GM18858 (cell line): ENCODE results near the gene KIF1B.

Experiments used
- ATAC-seq: cut with Tn5 transposase; IDR thresholded peaks from one replicate; pipeline ENCODE4 v1.9.1; 2021; ENCODE audit not compliant: unreplicated experiment

The KIF1B gene

GRCh38 chr1:10209905-10210810 lies at the start of gene KIF1B:
Gene KIF1B (plus strand): TSS chr1:10210570. CDS start chr1:10232329, 21,759 bp downstream.
- peak; percentile 94 for ATAC-seq

GRCh38 chr1:10160907-10161490 lies 49.4 kb upstream of the KIF1B start:
- ATAC-seq = no peak

- ATAC-seq = no peak
These were observed 48.7 kb upstream of the KIF1B start for GRCh38 chr1:10161541-10162290.

- no peak for ATAC-seq
These were observed 41.4 kb upstream of the KIF1B start for GRCh38 chr1:10168912-10169514.

GRCh38 chr1:10170239-10170574 lies 40.2 kb upstream of the KIF1B start:
- no peak for ATAC-seq

GRCh38 chr1:10171105-10171767 lies 39.1 kb upstream of the KIF1B start:
- no peak for ATAC-seq

- no peak for ATAC-seq
These were observed 38.2 kb upstream of the KIF1B start for GRCh38 chr1:10171995-10172669.

- no peak for ATAC-seq
These were observed 36.8 kb upstream of the KIF1B start for GRCh38 chr1:10173582-10173981.

GRCh38 chr1:10177876-10178275 lies 32.5 kb upstream of the KIF1B start:
- ATAC-seq = no peak

- ATAC-seq = no peak
These were observed 31.6 kb upstream of the KIF1B start for GRCh38 chr1:10178597-10179405.

GRCh38 chr1:10179406-10180091 lies 30.8 kb upstream of the KIF1B start:
- ATAC-seq = no peak

- no peak for ATAC-seq
These were observed 29.2 kb upstream of the KIF1B start for GRCh38 chr1:10181154-10181553.

GRCh38 chr1:10185759-10186158 lies 24.6 kb upstream of the KIF1B start:
- no peak for ATAC-seq

GRCh38 chr1:10186331-10187025 lies 23.9 kb upstream of the KIF1B start:
- no peak for ATAC-seq

GRCh38 chr1:10187026-10187334 lies 23.4 kb upstream of the KIF1B start:
- ATAC-seq = no peak

- no peak for ATAC-seq
These were observed 22.2 kb upstream of the KIF1B start for GRCh38 chr1:10188133-10188650.

- ATAC-seq = no peak
These were observed 20.7 kb upstream of the KIF1B start for GRCh38 chr1:10189659-10190058.

GRCh38 chr1:10192263-10192662 lies 18.1 kb upstream of the KIF1B start:
- no peak for ATAC-seq
